ENCODE data around the gene HEPACAM.

Gene HEPACAM

GRCh38 chr11:124899383-124900145, 36.3 kb downstream of the HEPACAM start:
- DNase-seq (ENCODE audit: low read depth in 2 of 2) = no peak

- DNase-seq (ENCODE audit: low read depth in 2 of 2) = no peak
Observed at GRCh38 chr11:124898711-124899110, 37.1 kb downstream of the HEPACAM start.

GRCh38 chr11:124898263-124898680, 37.6 kb downstream of the HEPACAM start:
- no peak for DNase-seq (ENCODE audit: low read depth in 2 of 2)

GRCh38 chr11:124897674-124898262, 38.1 kb downstream of the HEPACAM start, which contains the start of gene ROBO4:
Gene ROBO4 (minus strand): TSS chr11:124897865. CDS start chr11:124897795, 70 bp downstream.
- DNase-seq (ENCODE audit: low read depth in 2 of 2) = no peak

- no peak for DNase-seq (ENCODE audit: low read depth in 2 of 2)
Observed at GRCh38 chr11:124896821-124897391, 38.9 kb downstream of the HEPACAM start.

GRCh38 chr11:124896071-124896750, 39.6 kb downstream of the HEPACAM start:
- no peak for DNase-seq (ENCODE audit: low read depth in 2 of 2)

GRCh38 chr11:124895471-124895971, 40.3 kb downstream of the HEPACAM start:
- no peak for DNase-seq (ENCODE audit: low read depth in 2 of 2)

- no peak for DNase-seq (ENCODE audit: low read depth in 2 of 2)
Observed at GRCh38 chr11:124894606-124895430, 41.0 kb downstream of the HEPACAM start.

- no peak for DNase-seq (ENCODE audit: low read depth in 2 of 2)
Observed at GRCh38 chr11:124893781-124894401, 42.0 kb downstream of the HEPACAM start.

GRCh38 chr11:124892750-124893454, 42.9 kb downstream of the HEPACAM start:
- DNase-seq (ENCODE audit: low read depth in 2 of 2) = no peak

GRCh38 chr11:124892146-124892545, 43.7 kb downstream of the HEPACAM start:
- DNase-seq (ENCODE audit: low read depth in 2 of 2) = no peak

- DNase-seq (ENCODE audit: low read depth in 2 of 2) = no peak
Observed at GRCh38 chr11:124891373-124891861, 44.4 kb downstream of the HEPACAM start.

GRCh38 chr11:124890683-124891372, 45.0 kb downstream of the HEPACAM start:
- DNase-seq (ENCODE audit: low read depth in 2 of 2) = no peak

GRCh38 chr11:124890151-124890550, 45.7 kb downstream of the HEPACAM start:
- DNase-seq (ENCODE audit: low read depth in 2 of 2) = no peak

- DNase-seq (ENCODE audit: low read depth in 2 of 2) = no peak
Observed at GRCh38 chr11:124889191-124890091, 46.4 kb downstream of the HEPACAM start.

- no peak for DNase-seq (ENCODE audit: low read depth in 2 of 2)
Observed at GRCh38 chr11:124887667-124888013, 48.2 kb downstream of the HEPACAM start.

- no peak for DNase-seq (ENCODE audit: low read depth in 2 of 2)
Observed at GRCh38 chr11:124886978-124887666, 48.7 kb downstream of the HEPACAM start.

- DNase-seq (ENCODE audit: low read depth in 2 of 2) = no peak
Observed at GRCh38 chr11:124886476-124886875, 49.4 kb downstream of the HEPACAM start.
